ENCODE data around the gene SLC35E3.
"Not testable (repeated sequence)": the region's sequence is repeated elsewhere in the genome, so short reads cannot be mapped to it uniquely, and the experiment has no call there.

Gene SLC35E3

GRCh38 chr12:68813242-68813593 is 67.2 kb downstream of the SLC35E3 start:
- DNase-seq (ENCODE audit: low spot score), result no peak

- no peak for DNase-seq (ENCODE audit: low spot score)
Measured at GRCh38 chr12:68814490-68815231, 68.7 kb downstream of the SLC35E3 start.

GRCh38 chr12:68815232-68815927 is 69.4 kb downstream of the SLC35E3 start:
- no peak for DNase-seq (ENCODE audit: low spot score)

GRCh38 chr12:68815928-68816800 is 70.2 kb downstream of the SLC35E3 start:
- no peak for DNase-seq (ENCODE audit: low spot score)

- DNase-seq (ENCODE audit: low spot score), result not testable (repeated sequence)
Measured at GRCh38 chr12:68819481-68819880, 73.5 kb downstream of the SLC35E3 start.

- no peak for DNase-seq (ENCODE audit: low spot score)
Measured at GRCh38 chr12:68821357-68822188, 75.6 kb downstream of the SLC35E3 start.

GRCh38 chr12:68823696-68824095 is 77.7 kb downstream of the SLC35E3 start:
- DNase-seq (ENCODE audit: low spot score), result no peak

GRCh38 chr12:68824131-68824530 is 78.2 kb downstream of the SLC35E3 start:
- no peak for DNase-seq (ENCODE audit: low spot score)

- no peak for DNase-seq (ENCODE audit: low spot score)
Measured at GRCh38 chr12:68824597-68825250, 78.7 kb downstream of the SLC35E3 start.

- DNase-seq (ENCODE audit: low spot score), result no peak
Measured at GRCh38 chr12:68825569-68826217, 79.7 kb downstream of the SLC35E3 start.

GRCh38 chr12:68827895-68828671 is 82.1 kb downstream of the SLC35E3 start:
- no peak for DNase-seq (ENCODE audit: low spot score)

- no peak for DNase-seq (ENCODE audit: low spot score)
Measured at GRCh38 chr12:68828672-68829068, 82.7 kb downstream of the SLC35E3 start.
